ENCODE measurements around the gene FAM216A. TPM values are rescaled to one million over a fixed set of nuclear protein-coding genes. Genes with fewer than 3 reads are reported as not detected.
"Not testable (repeated sequence)": the region's sequence is repeated elsewhere in the genome, so short reads cannot be mapped to it uniquely, and the experiment has no call there.

The FAM216A gene
- total and polyA plus RNA-seq, 4 donors, result 3.6 to 7.4 (median 4.7) TPM

GRCh38 chr12:110513842-110514241, 45.2 kb downstream of the FAM216A start (continued):
- TF ChIP-seq CTCF (IDR thresholded peaks at IDR 0.05; ENCODE audit: low read depth, low read length, missing input control) (no peak), ZBTB33 (IDR thresholded peaks at IDR 0.05) (no peak), ATF3 (IDR thresholded peaks at IDR 0.05) (no peak), FOXA2 (IDR thresholded peaks at IDR 0.05) (no peak)

- Histone ChIP-seq H3K27ac (ENCODE audit: low read depth in 1 of 2, low read length in 2 of 2) (no peak overlapping the region), H3K4me3 (ENCODE audit: low read depth in 1 of 3, low read length in 3 of 3) (no peak overlapping the region), H3K27me3 (ENCODE audit: control insufficient read depth in 4 of 4, insufficient read depth in 4 of 4, low read length in 3 of 4) (no peaks in the 10 kb centered on the region), H3K9ac (ENCODE audit: low read depth in 1 of 2, low read length in 2 of 2) (no peak overlapping the region), H3K36me3 (ENCODE audit: control insufficient read depth in 4 of 4, insufficient read depth in 3 of 4, low read depth in 1 of 4, low read length in 3 of 4) (no peaks in the 10 kb centered on the region), H3K4me1 (ENCODE audit: control insufficient read depth in 4 of 4, insufficient read depth in 4 of 4, low read length in 3 of 4) (no peaks in the 10 kb centered on the region), H3K9me3 (ENCODE audit: control insufficient read depth in 4 of 4, low read length in 3 of 4) (no peaks in the 10 kb centered on the region)
- no peak for TF ChIP-seq ATF3 (IDR thresholded peaks at IDR 0.05)
- no peak for TF ChIP-seq NR2F2 (IDR thresholded peaks at IDR 0.05)
- WGBS, result 77% methylated on average over 1 of the region's 1 CpG
- no peak for DNase-seq (ENCODE audit: low spot score)
Measured at GRCh38 chr12:110514363-110514762, 45.7 kb downstream of the FAM216A start.

GRCh38 chr12:110516995-110517394, 48.4 kb downstream of the FAM216A start:
- no peaks in the 10 kb centered on the region for H3K9me3 ChIP-seq (ENCODE audit: control insufficient read depth in 4 of 4, low read length in 3 of 4)
- no peaks in the 10 kb centered on the region for H3K27me3 ChIP-seq (ENCODE audit: control insufficient read depth in 4 of 4, insufficient read depth in 4 of 4, low read length in 3 of 4)
- TF ChIP-seq NR2F2 (IDR thresholded peaks at IDR 0.05), result no peak
- no peak overlapping the region for H3K27ac ChIP-seq (ENCODE audit: low read depth in 1 of 2, low read length in 2 of 2)
- H3K9ac ChIP-seq (ENCODE audit: low read depth in 1 of 2, low read length in 2 of 2), result no peak overlapping the region
- no peaks in the 10 kb centered on the region for H3K4me1 ChIP-seq (ENCODE audit: control insufficient read depth in 4 of 4, insufficient read depth in 4 of 4, low read length in 3 of 4)
- 91% methylated on average over 3 of the region's 3 CpGs for WGBS
- H3K36me3 ChIP-seq (ENCODE audit: control insufficient read depth in 4 of 4, insufficient read depth in 3 of 4, low read depth in 1 of 4, low read length in 3 of 4), result no peaks in the 10 kb centered on the region
- DNase-seq (ENCODE audit: low spot score), result no peak
- no peak overlapping the region for H3K4me3 ChIP-seq (ENCODE audit: low read depth in 1 of 3, low read length in 3 of 3)

- not testable (repeated sequence) for DNase-seq (ENCODE audit: low spot score); H3K27ac ChIP-seq (ENCODE audit: low read depth in 1 of 2, low read length in 2 of 2); H3K4me1 ChIP-seq (ENCODE audit: control insufficient read depth in 4 of 4, insufficient read depth in 4 of 4, low read length in 3 of 4); H3K9me3 ChIP-seq (ENCODE audit: control insufficient read depth in 4 of 4, low read length in 3 of 4); H3K9ac ChIP-seq (ENCODE audit: low read depth in 1 of 2, low read length in 2 of 2); H3K36me3 ChIP-seq (ENCODE audit: control insufficient read depth in 4 of 4, insufficient read depth in 3 of 4, low read depth in 1 of 4, low read length in 3 of 4); H3K4me3 ChIP-seq (ENCODE audit: low read depth in 1 of 3, low read length in 3 of 3); H3K27me3 ChIP-seq (ENCODE audit: control insufficient read depth in 4 of 4, insufficient read depth in 4 of 4, low read length in 3 of 4)
- 95% methylated on average over 8 of the region's 8 CpGs for WGBS
Measured at GRCh38 chr12:110518014-110518413, 49.4 kb downstream of the FAM216A start.

- not testable (repeated sequence) for H3K4me1 ChIP-seq (ENCODE audit: control insufficient read depth in 4 of 4, insufficient read depth in 4 of 4, low read length in 3 of 4); H3K36me3 ChIP-seq (ENCODE audit: control insufficient read depth in 4 of 4, insufficient read depth in 3 of 4, low read depth in 1 of 4, low read length in 3 of 4); H3K9ac ChIP-seq (ENCODE audit: low read depth in 1 of 2, low read length in 2 of 2); H3K4me3 ChIP-seq (ENCODE audit: low read depth in 1 of 3, low read length in 3 of 3); H3K27me3 ChIP-seq (ENCODE audit: control insufficient read depth in 4 of 4, insufficient read depth in 4 of 4, low read length in 3 of 4); H3K9me3 ChIP-seq (ENCODE audit: control insufficient read depth in 4 of 4, low read length in 3 of 4); DNase-seq (ENCODE audit: low spot score); H3K27ac ChIP-seq (ENCODE audit: low read depth in 1 of 2, low read length in 2 of 2)
- 94% methylated on average over 11 of the region's 11 CpGs for WGBS
Measured at GRCh38 chr12:110520876-110521712, 52.4 kb downstream of the FAM216A start.
